ENCODE measurements around the gene MRPL40. TPM values are rescaled to one million over a fixed set of nuclear protein-coding genes. Genes with fewer than 3 reads are reported as not detected.
A peak's percentile ranks its signal among the peaks of the same experiment; 100 is the strongest.

MRPL40 gene
- total and polyA plus RNA-seq, 10 of the 15 experiments (the other 5 are each of a cell fraction or from before 2014, with no cell fraction given), result 41.2 to 207 (median 69.1) TPM

- no peak for TF ChIP-seq ZBTB4 (CRISPR knock-in tag; IDR thresholded peaks at IDR 0.05)
- TF ChIP-seq ZNF622 (IDR thresholded peaks at IDR 0.05), result no peak
- TF ChIP-seq BCL11A (IDR thresholded peaks at IDR 0.05; ENCODE audit: low read depth, low read length), result peak; percentile 40; the same call in 1 of the 2 replicates
- TF ChIP-seq SUZ12 (IDR thresholded peaks at IDR 0.05; ENCODE audit: unreplicated experiment), result no peak
- TF ChIP-seq SIN3A (IDR thresholded peaks at IDR 0.05; ENCODE audit: low read depth, low read length), result peak; percentile 97
- no peak for TF ChIP-seq NR2C2 (IDR thresholded peaks at IDR 0.05; ENCODE audit: borderline replicate concordance, control insufficient read depth, insufficient read length, low read depth)
- peak; percentile 100 for TF ChIP-seq ZNF207 (IDR thresholded peaks at IDR 0.05; ENCODE audit: borderline replicate concordance)
- no peak; the same call in 1 of the 2 replicates for TF ChIP-seq BCLAF1 (IDR thresholded peaks at IDR 0.05)
- TF ChIP-seq POLR2A (IDR thresholded peaks at IDR 0.05; ENCODE audit: low read depth, low read length), result peak; percentile 93
- TF ChIP-seq NR2C1 (IDR thresholded peaks at IDR 0.05), result peak; percentile 76
- TF ChIP-seq NRF1 (conservative IDR thresholded peaks at IDR 0.05; ENCODE audit: low read depth, low read length), result peak; percentile 52
- peak; percentile 67 for TF ChIP-seq MEF2A (IDR thresholded peaks at IDR 0.05; ENCODE audit: insufficient read depth, low read depth, low read length)
- no peak for TF ChIP-seq RAD21 (IDR thresholded peaks at IDR 0.05; ENCODE audit: insufficient read depth, low read depth, low read length)
- peak; percentile 73 for TF ChIP-seq PAX5 (IDR thresholded peaks at IDR 0.05; ENCODE audit: borderline replicate concordance, low read depth, low read length)
- TF ChIP-seq MXI1 (IDR thresholded peaks at IDR 0.05; ENCODE audit: low read depth, low read length), result peak; percentile 93
- peak; percentile 94 for TF ChIP-seq TCF3 (IDR thresholded peaks at IDR 0.05; ENCODE audit: borderline replicate concordance, insufficient read depth, low read depth, low read length)
- TF ChIP-seq IKZF1 (conservative IDR thresholded peaks at IDR 0.05), result peak; percentile 90
- peak; percentile 59 for TF ChIP-seq NR2F1 (conservative IDR thresholded peaks at IDR 0.05)
- peak; percentile 89 for TF ChIP-seq RELA (IDR thresholded peaks at IDR 0.05; ENCODE audit: borderline replicate concordance, partially characterized antibody)
- peak; percentile 50; the same call in 1 of the 2 replicates for TF ChIP-seq PKNOX1 (IDR thresholded peaks at IDR 0.05)
- TF ChIP-seq CBX3 (IDR thresholded peaks at IDR 0.05; ENCODE audit: borderline replicate concordance, low read depth), result no peak
- peak; percentile 91 for TF ChIP-seq TARDBP (IDR thresholded peaks at IDR 0.05; ENCODE audit: borderline replicate concordance)
- peak; percentile 66; the same call in 1 of the 2 replicates for TF ChIP-seq RFX5 (IDR thresholded peaks at IDR 0.05; ENCODE audit: low read depth, low read length)
- peak; percentile 94 for TF ChIP-seq GABPA (IDR thresholded peaks at IDR 0.05; ENCODE audit: low read depth)
- TF ChIP-seq BMI1 (IDR thresholded peaks at IDR 0.05; ENCODE audit: borderline replicate concordance), result no peak
Measured at GRCh38 chr22:19432133-19432851, at the start of gene MRPL40 (continued).
